Urinary bladder (tissue), 4 donors: ENCODE measurements around the gene TCF15. TPM values are rescaled to one million over a fixed set of nuclear protein-coding genes. Genes with fewer than 3 reads are reported as not detected.

Experiments
- DNase-seq: peaks from one replicate; pipeline ENCODE4 v3.0.0-alpha.2; 2015; ENCODE audit errors: extremely low spot score
- H3K27ac ChIP-seq: one replicate; pipeline ENCODE4 v1.5.1; 2013; ENCODE audit warnings: low read depth, mild to moderate bottlenecking, moderate library complexity
- H3K36me3 ChIP-seq: one replicate; pipeline ENCODE4 v1.6.1; 2013; ENCODE audit warnings: mild to moderate bottlenecking, moderate library complexity; ENCODE audit not compliant: insufficient read depth
- H3K4me1 ChIP-seq: one replicate; pipeline ENCODE4 v1.6.1; 2013; ENCODE audit warnings: mild to moderate bottlenecking, moderate library complexity; ENCODE audit not compliant: insufficient read depth
- H3K4me3 ChIP-seq: one replicate; pipeline ENCODE4 v1.5.1; 2013; ENCODE audit warnings: low read depth, low read length
- WGBS: extraction: QIAGEN DNeasy Blood & Tissue Kit; methylation state at CpG from one replicate; pipeline ENCODE4 v1.1.7; 2013; 5-methylcytosine and 5-hydroxymethylcytosine counted together
- polyA plus RNA-seq: library from polyadenylated mRNA; stranded (reverse); fragments of 200-250 nt; gene quantifications from one replicate; pipeline ENCODE4 v1.2.3, GENCODE V29; 2013
- total RNA-seq: library from RNA; depleted of rRNA; stranded (reverse); fragments of >200 nt; gene quantifications from one replicate; pipeline ENCODE4 v1.2.3, GENCODE V29; 2014
- donor health status: healthy with polysubstance abuse.
- donor health status: healthy.

The TCF15 gene
- total and polyA plus RNA-seq, 2 donors = 0.42 to 0.65 TPM

DNA sequence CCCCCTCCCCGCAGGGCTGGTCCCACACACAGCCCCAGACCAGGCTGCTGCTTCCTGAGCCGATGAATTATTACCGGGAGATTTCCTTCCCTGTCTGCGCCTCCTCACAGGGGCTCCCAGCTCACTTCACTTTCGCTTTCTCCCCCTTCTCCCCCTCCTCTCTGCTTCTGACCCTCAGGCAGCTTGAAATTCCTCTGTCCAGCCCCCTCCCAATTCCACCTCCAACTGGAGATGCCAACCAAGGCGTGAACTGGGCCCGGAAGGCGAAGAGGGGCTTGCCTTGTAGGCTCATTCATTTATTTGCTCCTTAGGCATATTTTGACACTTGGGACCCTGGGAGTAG lies 1.7 kb upstream of the TCF15 start:
- H3K4me3 ChIP-seq = no peak overlapping the region

DNA sequence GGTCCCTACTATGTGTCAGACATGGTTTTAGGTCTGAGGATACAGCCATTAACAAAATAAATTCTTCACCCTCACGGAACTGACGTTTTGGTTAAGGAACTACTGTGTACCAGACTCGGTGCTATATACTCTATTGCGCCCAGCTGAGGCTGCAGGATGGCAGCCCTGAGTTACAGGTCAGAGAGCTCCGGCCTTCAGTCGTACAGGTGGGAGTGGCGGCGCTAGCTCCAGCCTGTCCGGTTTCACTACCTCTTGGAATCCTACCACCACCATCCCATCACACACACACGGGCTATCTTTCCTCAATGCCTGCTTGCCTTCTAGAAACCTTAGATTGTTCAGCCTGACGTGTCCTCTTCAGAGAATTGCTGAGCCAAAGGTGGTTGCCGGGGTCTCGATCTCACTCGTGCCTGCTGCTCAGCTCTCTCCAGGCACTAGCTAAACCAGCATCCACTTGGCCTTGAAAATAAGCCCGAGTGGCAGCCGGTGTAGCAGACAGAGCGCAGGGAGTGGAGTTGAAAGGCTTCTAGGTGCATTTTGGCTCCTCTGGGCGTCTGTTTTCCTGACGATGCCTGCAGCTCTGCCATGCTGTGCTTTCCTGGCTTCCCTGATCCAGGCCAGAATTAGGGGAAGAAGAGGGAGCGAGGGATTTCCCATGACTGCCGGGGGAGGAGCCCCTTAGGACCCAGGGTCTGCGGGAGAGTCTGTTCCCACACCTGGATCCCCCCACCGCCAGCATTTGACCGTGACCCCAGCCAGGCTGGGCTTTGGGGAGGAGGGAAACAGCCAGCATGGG lies 1.1 kb upstream of the TCF15 start:
- DNase-seq = no peak
- Histone ChIP-seq H3K36me3 (no peaks in the 10 kb centered on the region), H3K4me1 (no peaks in the 10 kb centered on the region), H3K4me3 (no peak overlapping the region), H3K27ac (no peak overlapping the region)
- WGBS = 37% methylated on average over 24 of the region's 24 CpGs

More for the DNA sequence above, 1.7 kb upstream of the TCF15 start:
- 12% methylated on average over 8 of the region's 8 CpGs for WGBS
- Histone ChIP-seq H3K4me1 (no peaks in the 10 kb centered on the region), H3K27ac (no peak overlapping the region), H3K36me3 (no peaks in the 10 kb centered on the region)
- no peak for DNase-seq

DNA sequence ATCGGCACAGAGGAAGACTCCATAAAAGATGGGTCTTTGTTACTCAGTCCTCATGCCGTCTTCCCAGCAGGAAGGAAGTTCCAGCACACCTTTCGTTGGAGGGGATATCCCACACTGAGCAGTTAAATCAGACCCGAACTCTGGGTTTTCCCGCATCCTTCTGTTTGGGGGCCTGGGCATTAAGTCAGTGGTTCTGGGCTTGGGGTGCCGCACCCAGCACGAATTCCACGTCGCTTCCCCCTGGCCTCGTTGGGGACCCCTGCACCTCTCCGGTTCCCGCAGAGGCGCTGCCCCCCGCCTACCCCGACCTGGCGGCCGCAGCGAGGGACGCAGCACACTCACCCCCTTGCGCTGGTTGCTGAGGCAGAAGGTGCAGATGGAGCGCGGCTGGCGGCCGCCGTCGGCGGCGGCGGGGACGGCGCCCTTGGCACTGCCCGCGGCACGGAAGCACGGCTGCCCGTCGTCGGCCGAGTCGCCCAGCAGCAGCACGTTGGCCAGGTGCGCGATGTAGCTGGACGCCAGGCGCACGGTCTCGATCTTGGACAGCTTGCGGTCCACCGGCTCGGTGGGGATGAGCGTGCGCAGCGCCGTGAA lies 641 bp downstream of the TCF15 start:
- peak overlapping the region; percentile 25 for H3K4me3 ChIP-seq
- H3K36me3 ChIP-seq = no peaks in the 10 kb centered on the region
- no peak overlapping the region for H3K27ac ChIP-seq
- 7% methylated on average over 53 of the region's 54 CpGs for WGBS
- DNase-seq = no peak
- H3K4me1 ChIP-seq = no peaks in the 10 kb centered on the region

DNA sequence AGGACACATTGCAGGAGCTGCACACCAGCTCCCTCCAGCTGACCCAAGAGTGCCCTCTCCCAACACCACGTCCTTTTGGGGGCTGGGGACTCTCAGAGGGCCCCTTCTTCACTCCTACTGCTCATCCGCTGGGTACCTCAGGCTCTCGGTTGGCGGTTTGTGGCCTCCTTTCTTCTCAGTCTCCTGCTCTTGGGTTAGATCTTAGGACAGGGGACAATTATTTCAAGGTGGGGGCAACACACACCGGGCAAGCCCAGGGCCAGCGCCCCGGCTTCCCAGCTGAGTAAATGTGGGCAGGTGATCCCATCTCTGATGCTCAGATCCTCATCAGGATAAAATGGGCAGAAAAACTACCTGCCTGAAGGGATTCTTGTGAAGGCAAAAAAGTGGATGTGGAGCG lies 1.1 kb downstream of the TCF15 start:
- DNase-seq = no peak
- Histone ChIP-seq H3K4me3 (no peak overlapping the region), H3K36me3 (no peaks in the 10 kb centered on the region), H3K27ac (no peak overlapping the region), H3K4me1 (no peaks in the 10 kb centered on the region)
- 65% methylated on average over 8 of the region's 8 CpGs for WGBS

DNA sequence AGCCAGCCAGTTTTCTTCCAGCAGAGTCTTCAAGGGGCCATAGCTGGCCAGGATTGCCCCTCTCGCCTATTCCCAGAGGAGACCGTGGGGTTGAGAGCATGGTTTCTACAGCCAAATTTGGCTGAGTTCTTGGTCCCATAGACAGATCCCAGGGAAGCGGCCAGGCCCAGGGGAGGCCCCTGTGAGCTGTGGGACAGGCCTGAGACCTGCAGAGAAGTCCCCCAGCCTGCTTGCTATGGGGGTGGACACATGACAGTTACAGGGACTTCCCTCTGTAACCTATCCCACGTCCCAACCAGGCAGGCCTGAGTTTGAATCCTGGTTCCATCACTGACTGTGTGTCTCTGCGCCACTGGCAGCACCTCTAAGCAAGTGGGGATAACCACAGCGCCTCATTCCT lies 2.6 kb downstream of the TCF15 start:
- no peaks in the 10 kb centered on the region for H3K36me3 ChIP-seq
- no peak overlapping the region for H3K4me3 ChIP-seq
- no peaks in the 10 kb centered on the region for H3K4me1 ChIP-seq
- DNase-seq = no peak
- H3K27ac ChIP-seq = no peak overlapping the region
- 85% methylated on average over 6 of the region's 6 CpGs for WGBS

DNA sequence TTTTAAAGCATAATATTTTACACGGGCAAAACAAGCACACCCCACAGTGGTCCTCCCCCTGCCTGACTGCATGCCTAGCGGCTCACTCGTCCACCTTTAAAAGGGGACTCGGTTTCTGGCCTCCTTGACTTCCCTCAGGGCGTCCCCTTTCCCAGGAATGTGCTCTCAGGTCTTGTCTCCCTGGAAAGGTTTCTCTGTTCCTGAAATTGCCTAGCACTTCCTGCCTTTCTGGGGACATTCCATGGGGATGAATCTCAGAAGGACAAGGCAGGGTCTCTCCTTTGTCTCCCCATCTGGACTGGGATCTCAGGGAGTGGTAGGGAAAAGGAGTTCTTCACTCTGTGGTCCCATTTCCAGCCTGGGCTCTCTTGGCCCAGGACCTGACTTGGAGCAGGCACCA lies 4.9 kb downstream of the TCF15 start:
- DNase-seq = no peak
- H3K36me3 ChIP-seq = no peaks in the 10 kb centered on the region
- H3K4me1 ChIP-seq = no peaks in the 10 kb centered on the region
- WGBS = 74% methylated on average over 5 of the region's 5 CpGs
- no peak overlapping the region for H3K4me3 ChIP-seq
- no peak overlapping the region for H3K27ac ChIP-seq

DNA sequence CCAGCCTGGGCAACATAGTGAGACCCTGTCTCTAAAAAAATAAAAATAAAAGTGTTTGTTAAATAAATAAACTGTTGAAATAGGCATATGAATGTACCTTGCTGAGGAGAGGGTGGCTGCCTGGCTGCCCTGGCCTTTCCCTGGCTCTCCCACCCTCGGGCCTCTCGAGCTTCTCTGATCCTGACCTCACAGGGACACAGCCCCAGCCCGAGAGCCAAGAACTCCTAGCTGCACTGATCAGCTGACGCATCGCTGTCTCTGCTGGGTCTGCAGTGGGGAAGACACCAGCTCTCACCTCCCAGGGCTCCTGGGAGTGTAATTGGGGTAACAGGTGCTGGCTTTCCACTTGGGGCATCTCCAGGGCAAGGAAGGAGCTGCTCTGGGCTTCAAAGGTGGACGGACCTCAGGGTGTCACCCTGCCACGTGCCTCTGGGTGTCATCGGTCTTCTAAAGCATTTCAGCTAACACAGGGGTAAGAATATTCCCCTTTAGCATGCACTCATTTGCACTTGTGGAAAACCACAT lies 6.9 kb downstream of the TCF15 start:
- no peak for DNase-seq
- no peak overlapping the region for H3K4me3 ChIP-seq
- no peaks in the 10 kb centered on the region for H3K36me3 ChIP-seq
- H3K4me1 ChIP-seq = no peaks in the 10 kb centered on the region
- no peak overlapping the region for H3K27ac ChIP-seq
- 73% methylated on average over 8 of the region's 8 CpGs for WGBS

DNA sequence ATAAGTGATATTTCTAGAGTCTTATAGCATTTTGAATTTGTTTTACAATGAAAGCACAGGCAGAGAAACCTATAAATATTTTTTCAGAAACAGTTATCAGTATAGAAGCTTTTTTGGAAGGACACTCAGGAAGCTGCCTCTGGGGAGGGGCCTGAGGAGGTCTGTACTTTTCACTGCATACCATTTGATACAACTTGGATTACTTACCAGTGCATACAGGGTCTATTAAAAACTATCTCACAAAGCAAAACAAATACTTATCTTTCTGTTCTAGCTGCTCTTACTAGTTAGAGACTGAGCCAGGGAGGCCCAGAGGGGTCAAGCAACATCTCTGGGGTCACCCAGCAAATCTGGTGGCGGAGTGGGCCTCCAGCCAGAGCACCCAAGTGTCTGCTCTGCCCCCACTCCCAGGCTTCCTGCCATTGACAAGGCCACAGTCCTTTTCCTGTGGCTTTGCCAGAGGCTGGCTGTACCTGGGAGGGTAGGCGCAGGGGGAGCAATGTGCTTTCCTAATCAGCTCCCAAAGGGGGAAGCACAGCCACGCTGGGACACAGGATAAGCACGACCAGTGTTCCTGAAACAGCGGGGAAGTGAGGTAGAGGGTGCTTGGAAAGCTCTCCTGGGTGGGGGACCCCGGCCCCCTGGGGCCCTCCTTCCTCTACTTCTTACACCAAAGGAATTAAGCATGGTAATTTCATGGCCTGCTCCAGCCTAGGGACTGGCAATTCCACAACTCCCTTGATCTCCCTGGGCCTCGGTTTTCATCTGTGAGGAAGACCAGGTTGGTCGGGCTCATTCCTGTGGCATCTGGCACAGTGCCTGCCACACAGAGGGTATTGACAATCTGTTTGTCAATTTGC lies 7.8 kb downstream of the TCF15 start:
- no peaks in the 10 kb centered on the region for H3K4me1 ChIP-seq
- H3K27ac ChIP-seq = no peak overlapping the region
- no peak overlapping the region for H3K4me3 ChIP-seq
- 62% methylated on average over 8 of the region's 8 CpGs for WGBS
- DNase-seq = peak; percentile 20
- H3K36me3 ChIP-seq = no peaks in the 10 kb centered on the region

DNA sequence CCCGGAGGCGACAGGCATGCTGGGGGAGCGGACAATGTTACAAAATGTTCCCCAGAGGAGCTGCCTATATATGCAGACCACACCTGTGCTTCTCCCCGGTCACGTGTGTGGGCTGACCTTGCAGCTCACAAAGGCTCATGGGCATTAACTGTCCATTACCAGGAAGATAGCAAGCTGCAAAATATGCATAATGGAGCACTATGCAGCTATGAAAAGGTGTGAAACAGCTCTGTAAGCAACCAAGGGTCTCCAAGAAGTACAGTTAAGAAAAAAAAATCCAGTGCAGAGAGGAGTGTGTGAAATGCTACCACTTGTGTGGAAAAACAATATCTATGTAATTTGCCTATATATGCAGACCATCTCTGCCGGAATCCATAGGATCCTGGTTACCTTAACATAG lies 9.4 kb downstream of the TCF15 start:
- 93% methylated on average over 6 of the region's 6 CpGs for WGBS
- Histone ChIP-seq H3K27ac (no peak overlapping the region), H3K4me3 (no peak overlapping the region), H3K36me3 (no peaks in the 10 kb centered on the region), H3K4me1 (no peaks in the 10 kb centered on the region)
- DNase-seq = no peak

DNA sequence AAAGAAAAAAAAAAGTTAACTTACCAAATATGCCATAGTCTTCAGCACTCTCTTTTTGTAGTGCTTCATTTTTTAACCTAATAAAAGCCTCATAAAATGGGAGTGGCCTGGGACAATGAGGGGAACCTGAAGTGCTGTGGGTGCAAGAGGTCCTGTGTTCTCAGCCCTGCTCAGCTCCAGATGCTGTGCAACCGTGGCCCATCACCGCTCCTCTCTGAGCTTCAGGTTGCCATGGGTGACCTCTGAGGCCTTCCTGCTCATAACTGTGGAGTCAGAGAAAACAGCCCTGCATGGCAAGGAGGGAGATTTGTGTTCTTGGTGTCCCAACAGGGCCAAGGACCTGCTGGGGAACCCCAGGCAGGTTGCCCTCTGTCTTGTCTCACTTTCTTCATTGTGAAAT lies 10.0 kb downstream of the TCF15 start:
- Histone ChIP-seq H3K27ac (no peak overlapping the region), H3K4me1 (no peaks in the 10 kb centered on the region), H3K4me3 (no peak overlapping the region), H3K36me3 (no peaks in the 10 kb centered on the region)
- WGBS = 84% methylated on average over 2 of the region's 2 CpGs
- no peak for DNase-seq

DNA sequence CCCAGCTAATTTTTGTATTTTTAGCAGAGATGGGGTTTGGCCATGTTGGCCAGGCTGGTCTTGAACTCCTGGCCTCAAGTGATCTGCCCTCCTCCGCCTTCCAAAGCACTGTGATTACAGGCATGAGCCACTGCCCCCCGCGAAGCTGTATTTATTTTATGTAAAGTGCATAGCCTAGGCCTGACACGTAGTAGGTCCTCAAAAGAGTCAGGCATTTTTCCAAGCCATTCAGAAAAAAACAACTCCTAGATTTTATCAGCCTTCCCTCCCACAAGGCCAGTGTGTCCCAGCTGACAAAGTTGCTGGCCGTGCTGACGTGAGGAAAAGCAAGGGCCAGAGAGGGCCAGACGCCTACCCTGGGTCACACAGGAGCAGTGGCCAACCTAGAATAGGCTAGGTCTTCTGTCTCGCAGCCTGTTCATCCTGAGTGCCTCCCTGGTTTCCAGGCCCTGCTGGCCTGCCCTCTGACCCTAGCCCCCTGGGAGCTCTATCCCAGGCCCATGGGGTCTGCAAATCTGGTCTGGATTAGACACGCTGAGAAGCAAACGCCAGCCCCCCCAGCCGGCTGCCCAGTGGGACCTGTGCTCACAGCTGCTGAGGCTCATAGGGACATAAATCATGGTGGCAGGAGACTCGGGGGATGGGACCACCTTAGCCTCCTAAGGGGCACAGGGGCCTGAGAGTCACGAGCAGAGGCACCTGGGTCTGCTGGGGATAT lies 11.8 kb downstream of the TCF15 start:
- H3K27ac ChIP-seq = no peak overlapping the region
- no peak overlapping the region for H3K4me3 ChIP-seq
- no peak for DNase-seq
- 65% methylated on average over 13 of the region's 13 CpGs for WGBS
- H3K36me3 ChIP-seq = no peaks in the 10 kb centered on the region
- H3K4me1 ChIP-seq = no peaks in the 10 kb centered on the region

DNA sequence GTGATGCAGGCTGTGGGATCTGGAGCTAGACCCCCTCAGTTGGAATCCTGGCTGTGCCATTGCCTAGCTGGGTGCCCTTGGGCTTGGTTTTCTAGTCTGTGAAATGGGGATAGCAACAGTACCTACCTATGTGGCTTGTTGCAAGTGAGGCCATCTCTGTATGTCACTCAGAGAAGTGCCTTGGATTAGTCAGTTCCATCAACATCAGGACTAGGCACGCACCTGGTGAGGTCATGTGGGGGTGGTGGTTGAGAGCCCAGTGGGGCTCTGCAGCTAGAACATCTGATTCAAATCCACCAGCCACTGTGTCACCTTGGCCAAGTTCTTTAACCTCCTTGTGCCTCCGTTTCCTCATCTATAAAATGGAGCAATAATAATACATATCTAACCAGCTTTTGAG lies 12.5 kb downstream of the TCF15 start:
- H3K27ac ChIP-seq = no peak overlapping the region
- H3K36me3 ChIP-seq = no peaks in the 10 kb centered on the region
- WGBS = 92% methylated on average over 2 of the region's 2 CpGs
- no peak for DNase-seq
- no peak overlapping the region for H3K4me3 ChIP-seq
- no peaks in the 10 kb centered on the region for H3K4me1 ChIP-seq
